MM.1S (cell line): ENCODE results near the gene SNX9.

ENCODE experiments used
- DNase-seq: peaks from one replicate; pipeline ENCODE4 v3.0.0-alpha.2; 2015
- H2AFZ ChIP-seq: fragments of 300-600 bp; sonication (generic); 2 replicates; pipeline ENCODE4 v1.6.0; 2016; ENCODE audit warnings: antibody characterized with exemption, low read length
- H3F3A ChIP-seq: fragments of 300-600 bp; sonication (generic); 2 replicates; pipeline ENCODE4 v1.6.1; 2016; ENCODE audit warnings: mild to moderate bottlenecking, antibody characterized with exemption, low read length, moderate library complexity, mixed read lengths; ENCODE audit not compliant: insufficient read depth
- H3K27ac ChIP-seq: fragments of 300-600 bp; sonication (generic); 2 replicates; pipeline ENCODE4 v1.5.1; 2016; ENCODE audit warnings: mild to moderate bottlenecking, low read length
- H3K27me3 ChIP-seq: fragments of 300-600 bp; sonication (generic); replicated peaks from 2 replicates; pipeline ENCODE4 v1.6.0; 2016; ENCODE audit warnings: low read length; ENCODE audit not compliant: insufficient read depth
- H3K36me3 ChIP-seq: fragments of 300-600 bp; sonication (generic); replicated peaks from 2 replicates; pipeline ENCODE4 v1.6.1; 2016; ENCODE audit warnings: mild to moderate bottlenecking, low read length, mixed read lengths; ENCODE audit not compliant: insufficient read depth
- H3K4me1 ChIP-seq: fragments of 300-600 bp; sonication (generic); 2 replicates; pipeline ENCODE4 v1.6.1; 2016; ENCODE audit warnings: low read length, mixed read lengths
- H3K4me2 ChIP-seq: fragments of 300-600 bp; sonication (generic); 2 replicates; pipeline ENCODE4 v1.6.0; 2016; ENCODE audit warnings: low read depth, low read length
- H3K4me3 ChIP-seq: fragments of 300-600 bp; sonication (generic); 2 replicates; pipeline ENCODE4 v1.5.1; 2016; ENCODE audit warnings: low read length, mixed read lengths
- H3K79me2 ChIP-seq: fragments of 300-600 bp; sonication (generic); 2 replicates; pipeline ENCODE4 v1.6.1; 2016; ENCODE audit warnings: mixed run types, low read length, mixed read lengths
- H3K9ac ChIP-seq: fragments of 300-600 bp; sonication (generic); 2 replicates; pipeline ENCODE4 v1.6.1; 2016; ENCODE audit warnings: low read length, mixed read lengths
- H3K9me2 ChIP-seq: fragments of 300-600 bp; sonication (generic); replicated peaks from 2 replicates; pipeline ENCODE4 v1.6.1; 2016; ENCODE audit warnings: mild to moderate bottlenecking, low read length, mixed read lengths; ENCODE audit not compliant: insufficient read depth
- H3K9me3 ChIP-seq: fragments of 300-600 bp; sonication (generic); replicated peaks from 2 replicates; pipeline ENCODE4 v1.6.1; 2016; ENCODE audit warnings: mild to moderate bottlenecking, low read length, mixed read lengths; ENCODE audit not compliant: insufficient read depth
- H4K20me1 ChIP-seq: fragments of 300-600 bp; sonication (generic); 2 replicates; pipeline ENCODE4 v1.6.1; 2016; ENCODE audit warnings: mild to moderate bottlenecking, low read length, moderate library complexity, mixed read lengths; ENCODE audit not compliant: insufficient read depth
- EZH2 ChIP-seq: fragments of 300-600 bp; sonication (generic); optimal IDR thresholded peaks from 2 replicates; pipeline ENCODE3; 2017; ENCODE audit warnings: low read depth, mild to moderate bottlenecking, antibody characterized with exemption, low read length, mixed read lengths
- EZH2phosphoT487 ChIP-seq: fragments of 300-600 bp; sonication (generic); IDR thresholded peaks from 2 replicates; pipeline ENCODE4 v1.6.1; 2018; ENCODE audit warnings: antibody characterized with exemption, low read length
- TF ChIP-seq, protein P1 (sequence below): fragments of 300-600 bp; sonication (generic); IDR thresholded peaks from 2 replicates; pipeline ENCODE4 v1.5.1; 2016; ENCODE audit warnings: antibody characterized with exemption, low read length, mixed read lengths

Gene SNX9

DNA sequence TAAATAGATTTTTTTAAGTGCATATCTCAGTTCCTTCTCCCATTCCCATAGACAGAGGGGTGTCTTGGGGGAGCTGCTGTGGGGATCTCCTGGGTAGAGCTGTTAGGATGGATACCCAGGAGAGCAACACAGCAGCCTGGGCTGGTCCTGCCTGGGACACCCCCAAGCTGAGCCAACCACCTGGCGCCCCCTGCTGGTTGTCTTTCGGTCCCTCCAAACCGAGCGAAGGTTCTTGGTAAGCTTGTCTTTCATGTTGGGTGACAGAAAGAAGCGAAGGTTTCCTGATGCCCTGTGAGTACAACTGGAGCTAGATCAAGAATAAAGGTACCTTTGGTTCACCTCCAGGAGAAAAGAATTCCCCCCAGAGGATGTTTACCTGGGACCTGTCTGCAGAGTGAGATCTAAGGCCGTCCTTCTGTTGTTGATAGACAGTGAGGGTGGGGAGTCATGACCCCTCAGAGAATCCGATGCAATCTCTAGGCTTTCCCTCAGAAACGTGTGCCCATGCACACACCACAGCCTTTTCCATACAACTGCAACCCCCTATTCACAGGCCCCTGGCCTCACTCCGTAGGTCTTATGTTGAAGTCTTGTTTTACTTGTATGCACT lies 50.8 kb downstream of the SNX9 start:
- no peaks in the 10 kb centered on the region for H3K4me1 ChIP-seq
- no peaks in the 10 kb centered on the region for H3F3A ChIP-seq
- TF ChIP-seq, protein P1, sequence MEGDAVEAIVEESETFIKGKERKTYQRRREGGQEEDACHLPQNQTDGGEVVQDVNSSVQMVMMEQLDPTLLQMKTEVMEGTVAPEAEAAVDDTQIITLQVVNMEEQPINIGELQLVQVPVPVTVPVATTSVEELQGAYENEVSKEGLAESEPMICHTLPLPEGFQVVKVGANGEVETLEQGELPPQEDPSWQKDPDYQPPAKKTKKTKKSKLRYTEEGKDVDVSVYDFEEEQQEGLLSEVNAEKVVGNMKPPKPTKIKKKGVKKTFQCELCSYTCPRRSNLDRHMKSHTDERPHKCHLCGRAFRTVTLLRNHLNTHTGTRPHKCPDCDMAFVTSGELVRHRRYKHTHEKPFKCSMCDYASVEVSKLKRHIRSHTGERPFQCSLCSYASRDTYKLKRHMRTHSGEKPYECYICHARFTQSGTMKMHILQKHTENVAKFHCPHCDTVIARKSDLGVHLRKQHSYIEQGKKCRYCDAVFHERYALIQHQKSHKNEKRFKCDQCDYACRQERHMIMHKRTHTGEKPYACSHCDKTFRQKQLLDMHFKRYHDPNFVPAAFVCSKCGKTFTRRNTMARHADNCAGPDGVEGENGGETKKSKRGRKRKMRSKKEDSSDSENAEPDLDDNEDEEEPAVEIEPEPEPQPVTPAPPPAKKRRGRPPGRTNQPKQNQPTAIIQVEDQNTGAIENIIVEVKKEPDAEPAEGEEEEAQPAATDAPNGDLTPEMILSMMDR, result peak; percentile 69
- no peak for TF ChIP-seq EZH2phosphoT487
- no peaks in the 10 kb centered on the region for H3K36me3 ChIP-seq
- H3K9me3 ChIP-seq, result no peaks in the 10 kb centered on the region
- H2AFZ ChIP-seq, result no peak overlapping the region
- H3K4me3 ChIP-seq, result no peak overlapping the region
- no peak overlapping the region for H3K4me2 ChIP-seq
- no peaks in the 10 kb centered on the region for H3K27me3 ChIP-seq
- DNase-seq, result peak; percentile 61
- no peak overlapping the region for H3K9ac ChIP-seq
- no peaks in the 10 kb centered on the region for H3K79me2 ChIP-seq
- no peaks in the 10 kb centered on the region for H4K20me1 ChIP-seq
- no peaks in the 10 kb centered on the region for H3K9me2 ChIP-seq
- no peak overlapping the region for H3K27ac ChIP-seq

DNA sequence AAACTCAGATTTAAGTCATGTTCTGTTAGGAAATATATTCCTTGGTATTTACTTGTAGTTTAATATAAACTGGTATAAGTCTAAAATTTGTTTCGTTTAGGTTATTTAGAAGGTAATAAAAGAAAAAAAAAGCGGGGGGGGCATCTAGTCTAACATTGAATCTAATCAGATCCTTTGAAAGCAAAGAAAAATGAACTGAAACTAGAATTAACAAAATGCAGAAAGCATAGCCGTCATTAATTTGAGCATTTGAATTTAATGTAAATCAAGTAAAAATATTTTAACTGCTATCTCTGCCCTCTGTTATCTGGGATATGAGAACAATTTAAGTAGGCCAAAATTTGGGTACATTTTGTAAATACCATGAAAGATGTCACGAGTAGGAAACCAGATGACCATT lies 54.1 kb downstream of the SNX9 start:
- no peak for TF ChIP-seq EZH2
- TF ChIP-seq, protein P1, result no peak
- no peak for TF ChIP-seq EZH2phosphoT487
- Histone ChIP-seq H2AFZ (no peak overlapping the region), H3K9ac (no peak overlapping the region), H4K20me1 (no peaks in the 10 kb centered on the region), H3K4me1 (peaks cover 4% of the 10 kb centered on the region; the same call in 1 of the 2 replicates), H3K4me3 (no peak overlapping the region), H3K27ac (no peak overlapping the region), H3K4me2 (no peak overlapping the region), H3F3A (no peaks in the 10 kb centered on the region), H3K9me2 (no peaks in the 10 kb centered on the region), H3K9me3 (no peaks in the 10 kb centered on the region), H3K36me3 (no peaks in the 10 kb centered on the region), H3K27me3 (no peaks in the 10 kb centered on the region), H3K79me2 (no peaks in the 10 kb centered on the region)
- DNase-seq, result no peak

DNA sequence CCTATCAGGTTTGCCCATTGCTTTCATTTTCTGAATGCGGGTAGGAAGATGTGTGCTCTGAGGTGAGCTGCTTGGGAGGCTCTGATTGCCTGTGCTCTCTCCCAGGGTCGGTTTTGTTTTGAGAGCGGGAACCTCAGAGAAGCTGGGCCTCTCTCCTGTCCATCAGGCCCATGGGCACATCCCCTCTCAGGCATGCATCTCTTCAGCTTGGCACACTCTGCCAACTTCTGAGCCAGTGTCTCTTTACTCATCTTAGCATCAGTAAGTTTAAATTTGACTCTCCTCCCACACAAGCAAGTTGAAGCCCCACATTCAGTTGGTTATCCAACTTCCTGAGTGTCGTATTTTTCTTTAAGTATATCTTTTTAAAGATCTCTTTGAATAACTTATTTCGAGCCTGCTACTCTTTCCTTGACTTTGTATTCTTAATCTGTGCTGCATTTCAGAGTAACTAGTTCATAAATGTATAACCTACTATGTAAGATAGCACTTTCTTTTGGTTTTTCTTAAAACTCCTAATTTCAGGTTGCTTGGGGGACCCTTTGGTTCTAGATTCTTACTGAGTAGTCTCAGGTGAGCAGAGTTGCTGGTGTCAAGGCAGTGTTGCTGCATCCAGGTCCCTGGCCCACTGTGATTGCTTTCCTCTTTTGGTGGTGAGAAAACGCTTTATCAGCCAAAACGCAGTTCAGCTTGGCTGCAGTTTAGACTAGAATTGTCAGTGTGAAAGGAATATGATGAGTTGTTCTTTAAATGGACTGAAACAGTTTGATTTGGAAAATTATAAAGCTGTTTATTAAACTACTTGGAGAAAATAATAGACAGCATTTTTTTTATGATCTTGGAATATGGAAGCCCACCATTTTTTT lies 54.8 kb downstream of the SNX9 start:
- no peaks in the 10 kb centered on the region for H3K9me2 ChIP-seq
- no peak overlapping the region for H3K4me3 ChIP-seq
- H3K9me3 ChIP-seq, result no peaks in the 10 kb centered on the region
- no peaks in the 10 kb centered on the region for H3F3A ChIP-seq
- H3K4me2 ChIP-seq, result no peak overlapping the region
- TF ChIP-seq EZH2 (no peak), EZH2phosphoT487 (no peak)
- TF ChIP-seq, protein P1, result no peak
- H2AFZ ChIP-seq, result no peak overlapping the region
- H4K20me1 ChIP-seq, result no peaks in the 10 kb centered on the region
- H3K9ac ChIP-seq, result no peak overlapping the region
- no peak overlapping the region for H3K27ac ChIP-seq
- no peaks in the 10 kb centered on the region for H3K27me3 ChIP-seq
- peaks cover 4% of the 10 kb centered on the region; the same call in 1 of the 2 replicates for H3K4me1 ChIP-seq
- H3K79me2 ChIP-seq, result no peaks in the 10 kb centered on the region
- no peak for DNase-seq
- H3K36me3 ChIP-seq, result no peaks in the 10 kb centered on the region
